HG03457 (cell line): ENCODE results near the gene KCNH2.
A peak's percentile ranks its signal among the peaks of the same experiment; 100 is the strongest.

ENCODE experiments used
- ATAC-seq: cut with Tn5 transposase; IDR thresholded peaks from one replicate; pipeline ENCODE4 v1.9.1; 2021; ENCODE audit warnings: moderate number of reproducible peaks; ENCODE audit not compliant: unreplicated experiment

The KCNH2 gene

DNA sequence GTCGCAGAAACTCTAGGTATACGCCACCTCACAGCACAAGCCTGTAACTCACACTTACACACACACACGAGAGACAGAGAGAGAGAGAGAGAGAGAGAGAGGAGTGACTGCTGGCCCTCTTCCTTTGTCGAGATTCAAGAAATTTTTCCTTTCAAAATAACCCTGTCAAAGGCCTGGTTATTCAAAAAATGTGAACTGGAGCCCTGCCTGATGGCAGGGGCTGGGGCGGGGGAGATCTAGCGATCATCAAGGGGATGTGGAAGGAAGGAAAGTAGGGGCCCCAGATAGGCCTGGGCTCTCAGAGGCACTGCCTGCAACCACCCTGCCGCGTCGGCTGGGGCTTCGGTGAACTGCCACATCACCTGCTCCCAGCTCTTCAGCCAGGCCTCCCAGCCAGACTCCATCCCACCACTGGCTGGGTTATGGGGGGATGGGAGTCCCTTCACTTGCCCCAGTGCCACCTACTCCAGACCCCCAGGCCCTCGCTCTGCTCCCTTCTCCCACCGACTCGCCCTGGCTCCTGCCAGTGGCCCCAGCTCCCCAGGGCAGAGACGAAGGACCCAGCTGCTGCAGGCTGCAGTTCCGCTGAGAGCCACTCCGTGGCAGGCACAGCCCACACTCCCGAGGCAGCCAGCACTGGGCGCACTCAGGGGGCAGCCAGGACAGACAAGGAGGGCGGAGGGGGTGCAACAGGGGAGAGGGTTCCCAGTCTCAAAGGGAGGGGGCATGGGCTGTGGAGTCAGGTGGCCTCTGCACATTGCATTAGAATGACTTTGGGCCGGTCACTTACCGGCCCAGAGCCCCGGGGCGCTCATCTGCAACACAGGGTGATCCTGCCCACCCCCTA is 15.3 kb downstream of the KCNH2 start:
- ATAC-seq, result peak; percentile 65

DNA sequence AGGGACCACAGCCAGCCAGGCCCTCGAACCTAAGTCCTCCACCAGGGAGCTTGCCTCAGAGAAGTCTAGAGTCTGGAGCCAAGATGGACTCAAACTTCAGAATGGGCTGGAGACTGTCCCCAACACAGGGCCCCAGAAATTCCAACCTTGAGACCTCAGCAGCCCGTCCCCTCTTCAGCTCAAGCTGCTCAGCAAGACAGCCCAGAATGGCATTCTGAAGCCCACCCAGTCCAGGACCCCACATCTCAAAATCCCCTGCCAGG is 15.9 kb downstream of the KCNH2 start:
- no peak for ATAC-seq

GRCh38 chr7:150961510-150962289 is 16.4 kb downstream of the KCNH2 start:
- no peak for ATAC-seq

- no peak for ATAC-seq
Observed at GRCh38 chr7:150959739-150960734, 18.1 kb downstream of the KCNH2 start.

DNA sequence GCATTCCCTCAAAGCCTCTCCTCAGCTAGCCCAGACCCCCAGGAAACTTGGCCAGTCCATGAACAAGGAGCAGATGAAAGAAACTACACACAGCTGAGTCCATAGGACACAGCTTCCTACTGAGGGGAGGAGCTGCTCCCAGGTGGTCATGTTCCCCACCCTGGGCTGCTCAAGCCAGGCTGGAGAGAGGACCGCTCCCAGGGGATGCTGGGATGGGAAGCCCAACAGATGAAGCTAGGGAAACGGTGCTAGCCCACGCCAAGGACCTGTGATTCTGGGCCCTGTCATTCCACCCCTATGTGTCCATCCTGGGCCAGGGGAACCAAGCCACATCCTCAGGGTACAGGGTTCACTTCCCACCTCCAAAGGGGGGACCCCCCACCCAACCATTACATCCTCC is 19.0 kb downstream of the KCNH2 start:
- ATAC-seq, result no peak

GRCh38 chr7:150958597-150958996 is 19.5 kb downstream of the KCNH2 start:
- no peak for ATAC-seq

DNA sequence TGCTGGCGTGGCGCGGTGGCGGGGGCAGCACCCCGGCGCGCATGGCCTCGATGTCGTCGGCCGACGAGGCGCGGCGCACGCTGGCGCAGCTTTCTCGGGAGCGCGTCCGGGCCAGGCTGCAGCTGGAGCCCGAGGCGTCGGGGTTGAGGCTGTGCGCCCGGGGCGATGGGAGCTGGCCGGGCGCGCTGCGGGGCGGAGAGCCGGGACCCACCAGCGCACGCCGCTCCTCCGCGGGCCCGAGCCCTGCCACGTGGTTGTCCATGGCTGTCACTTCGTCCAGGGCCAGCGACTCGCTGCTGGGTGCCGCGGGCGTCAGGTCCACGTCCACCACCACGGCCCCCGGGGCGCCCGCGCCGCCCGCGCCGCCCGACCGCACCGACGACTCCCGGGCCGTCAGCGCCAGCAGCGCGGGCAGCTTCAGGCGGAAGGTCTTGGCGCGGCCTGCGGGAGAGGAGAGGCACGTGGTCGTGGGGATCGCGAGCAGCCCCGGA is 20.0 kb downstream of the KCNH2 start:
- no peak for ATAC-seq

- no peak for ATAC-seq
Observed at GRCh38 chr7:150957133-150958020, 20.7 kb downstream of the KCNH2 start.

- no peak for ATAC-seq
Observed at GRCh38 chr7:150956395-150957132, 21.6 kb downstream of the KCNH2 start.

DNA sequence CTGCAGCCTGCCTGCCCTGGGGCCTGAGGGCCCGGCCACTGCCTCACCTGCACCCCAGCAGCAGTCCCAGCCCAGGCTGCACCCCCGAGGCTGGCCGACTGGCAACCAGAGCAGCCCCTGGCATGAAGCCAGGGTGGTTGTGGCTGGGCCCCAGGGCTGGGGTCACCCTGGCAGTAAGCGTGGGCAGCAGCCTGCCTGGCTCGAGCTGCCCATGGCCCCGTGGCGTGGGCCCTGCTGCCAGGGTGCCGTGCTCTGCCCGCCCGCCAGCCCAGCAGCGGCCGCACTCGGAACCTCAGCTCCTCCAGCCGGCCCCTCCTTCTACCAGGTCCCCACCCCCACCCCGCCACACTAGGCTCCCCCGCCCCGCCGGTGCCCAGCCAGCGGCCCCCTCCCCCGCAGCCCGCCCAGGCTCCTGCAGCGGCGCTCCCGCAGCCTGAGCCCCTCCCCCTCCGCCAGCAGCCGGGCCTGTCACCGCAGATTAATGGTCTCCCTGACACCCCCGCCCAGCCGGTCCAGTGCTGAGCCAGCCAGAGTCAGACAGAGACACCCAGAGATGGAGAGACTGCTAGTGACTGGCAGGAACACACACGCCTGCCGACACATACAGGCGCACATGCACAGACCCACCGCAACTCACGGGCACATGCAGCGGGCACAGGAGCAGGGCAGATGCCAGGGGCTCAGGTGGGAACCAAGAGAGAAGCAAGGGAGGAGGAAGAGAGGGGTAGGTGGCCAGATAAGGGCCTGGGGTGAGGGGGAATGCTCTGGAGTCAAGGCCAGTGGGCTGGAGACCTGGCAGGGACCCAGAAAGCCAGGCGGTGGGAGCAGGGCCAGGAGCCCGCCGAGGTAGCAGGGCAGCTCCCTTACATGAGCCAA is 22.4 kb downstream of the KCNH2 start:
- ATAC-seq, result no peak

GRCh38 chr7:150954986-150955518 is 23.1 kb downstream of the KCNH2 start:
- no peak for ATAC-seq

DNA sequence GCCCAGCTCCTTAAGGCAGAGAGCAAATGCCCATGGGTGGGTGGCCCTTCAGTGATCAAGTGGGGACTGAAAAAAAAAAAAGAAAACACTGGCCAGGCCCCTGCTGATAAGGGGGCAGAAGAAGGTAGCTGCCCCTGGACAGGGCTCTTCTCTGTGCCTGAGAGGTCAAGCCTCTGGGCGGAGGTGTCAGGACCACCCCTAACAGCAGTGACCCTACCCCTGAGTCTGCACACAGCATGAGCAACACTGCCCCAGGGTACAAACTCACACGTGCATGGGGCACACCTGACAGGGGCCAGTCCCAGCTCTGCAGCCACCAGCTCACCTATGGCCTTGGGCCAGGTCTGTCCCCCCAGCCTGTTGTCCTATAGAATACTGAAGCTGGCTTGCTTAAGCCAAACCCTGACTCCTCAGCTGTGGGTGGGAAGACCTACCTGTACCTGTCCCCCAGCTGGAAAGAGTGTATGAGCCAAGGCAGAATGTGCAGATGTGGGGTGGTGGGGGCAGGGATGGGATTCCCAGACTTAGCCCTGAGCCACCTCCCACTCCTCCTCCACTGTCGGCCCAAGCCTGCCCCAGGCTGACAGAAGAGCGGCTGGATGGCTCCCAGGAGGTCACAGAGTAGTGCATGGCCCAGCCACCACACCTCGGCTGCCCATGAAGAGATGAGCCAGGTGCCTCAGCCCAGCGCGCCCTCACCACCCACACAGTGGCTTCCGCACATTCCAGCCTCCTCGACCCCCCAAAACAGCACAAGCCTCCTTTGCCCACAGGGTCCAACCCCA is 23.7 kb downstream of the KCNH2 start:
- ATAC-seq, result no peak

DNA sequence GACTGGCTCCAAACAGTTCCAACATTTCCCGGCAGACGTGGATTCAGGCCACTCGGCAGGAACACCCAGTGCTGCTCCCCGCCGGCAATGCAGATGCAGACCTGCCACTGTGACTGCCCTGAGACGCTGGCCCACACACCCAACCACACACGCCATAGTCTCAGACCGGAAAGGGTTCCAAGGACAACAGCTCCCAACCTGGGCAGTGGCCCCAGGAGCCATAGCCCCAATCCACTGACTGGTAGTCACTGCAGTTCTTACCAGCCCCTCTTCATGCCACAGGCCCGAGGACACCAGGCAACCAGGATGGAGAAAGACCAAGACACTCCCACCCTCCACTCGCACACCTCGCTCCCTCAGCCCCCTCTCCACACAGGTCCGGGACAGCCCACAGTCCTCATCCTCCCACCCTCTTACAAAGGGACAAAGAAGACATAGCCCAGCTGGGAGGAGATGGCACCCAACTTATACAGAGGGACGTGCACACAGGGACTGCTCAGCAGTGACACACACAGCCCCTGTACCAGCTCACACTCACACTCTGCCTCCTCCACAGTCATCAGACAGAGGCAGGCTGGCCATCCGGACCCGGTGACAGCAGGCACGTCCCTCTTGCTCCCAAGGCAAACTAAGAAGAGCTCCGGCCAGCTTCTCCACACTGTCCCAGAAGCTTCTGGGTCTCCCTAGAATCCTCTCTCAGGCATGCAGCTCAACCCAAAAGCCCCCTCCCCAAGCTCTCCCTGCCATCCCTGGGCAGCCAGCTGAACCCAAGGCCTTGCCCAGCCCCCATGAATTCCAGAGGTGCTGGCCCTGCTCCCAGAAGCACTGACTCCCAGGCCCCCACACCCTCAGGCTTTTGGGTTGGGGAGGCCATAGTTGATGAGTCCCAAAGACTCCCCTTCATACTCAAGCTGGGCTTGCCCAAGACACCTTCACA is 24.8 kb downstream of the KCNH2 start:
- no peak for ATAC-seq

- no peak for ATAC-seq
Observed at GRCh38 chr7:150952331-150953050, 25.6 kb downstream of the KCNH2 start.

DNA sequence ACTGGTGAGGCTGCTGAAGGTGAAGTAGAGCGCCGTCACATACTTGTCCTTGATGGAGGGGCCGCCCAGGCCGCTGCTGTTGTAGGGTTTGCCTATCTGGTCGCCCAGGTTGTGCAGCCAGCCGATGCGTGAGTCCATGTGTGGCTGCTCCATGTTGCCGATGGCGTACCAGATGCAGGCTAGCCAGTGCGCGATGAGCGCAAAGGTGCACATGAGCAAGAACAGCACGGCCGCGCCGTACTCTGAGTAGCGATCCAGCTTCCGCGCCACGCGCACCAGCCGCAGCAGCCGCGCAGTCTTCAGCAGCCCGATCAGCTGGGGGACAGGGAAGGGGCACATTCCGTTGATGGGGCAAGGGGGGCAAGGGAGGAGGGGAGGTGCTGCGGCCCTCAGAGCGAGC is 26.6 kb downstream of the KCNH2 start:
- no peak for ATAC-seq

DNA sequence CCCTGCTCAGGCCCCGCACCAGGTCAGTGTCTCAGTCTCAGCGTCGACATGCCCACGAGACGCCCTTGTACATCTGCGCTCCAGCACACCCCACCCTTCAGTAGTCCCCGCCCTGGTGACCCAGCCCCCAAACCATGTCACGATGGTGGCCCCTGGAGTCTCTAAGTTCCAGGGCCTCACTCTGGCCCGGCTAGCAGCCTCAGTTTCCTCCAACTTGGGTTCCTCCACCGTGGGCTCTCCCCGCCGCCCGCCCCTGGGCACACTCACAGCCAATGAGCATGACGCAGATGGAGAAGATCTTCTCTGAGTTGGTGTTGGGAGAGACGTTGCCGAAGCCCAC is 27.0 kb downstream of the KCNH2 start:
- ATAC-seq, result no peak
